ENCODE measurements around the gene OSBPL3. TPM values are rescaled to one million over a fixed set of nuclear protein-coding genes. Genes with fewer than 3 reads are reported as not detected.

The OSBPL3 gene
- total RNA-seq, 2 donors from 2014 or later: 9.0 to 14.8 TPM

GRCh38 chr7:24917510-24918239 is 62.3 kb downstream of the OSBPL3 start:
- no peaks in the 10 kb centered on the region for H3K4me1 ChIP-seq
- no peaks in the 10 kb centered on the region for H3K27me3 ChIP-seq
- intact Hi-C loops (cut with DNase I): no loop called here
- no peak overlapping the region for H3K4me3 ChIP-seq
- no peak overlapping the region for H3K27ac ChIP-seq
- no peak overlapping the region for H3K9ac ChIP-seq (ENCODE audit: low read depth in 2 of 2, low read length in 2 of 2)
- H3K36me3 ChIP-seq: no peaks in the 10 kb centered on the region
- no peak for TF ChIP-seq CTCF (IDR thresholded peaks at IDR 0.05)
- DNase-seq: no peak
- no peaks in the 10 kb centered on the region for H3K9me3 ChIP-seq

DNA sequence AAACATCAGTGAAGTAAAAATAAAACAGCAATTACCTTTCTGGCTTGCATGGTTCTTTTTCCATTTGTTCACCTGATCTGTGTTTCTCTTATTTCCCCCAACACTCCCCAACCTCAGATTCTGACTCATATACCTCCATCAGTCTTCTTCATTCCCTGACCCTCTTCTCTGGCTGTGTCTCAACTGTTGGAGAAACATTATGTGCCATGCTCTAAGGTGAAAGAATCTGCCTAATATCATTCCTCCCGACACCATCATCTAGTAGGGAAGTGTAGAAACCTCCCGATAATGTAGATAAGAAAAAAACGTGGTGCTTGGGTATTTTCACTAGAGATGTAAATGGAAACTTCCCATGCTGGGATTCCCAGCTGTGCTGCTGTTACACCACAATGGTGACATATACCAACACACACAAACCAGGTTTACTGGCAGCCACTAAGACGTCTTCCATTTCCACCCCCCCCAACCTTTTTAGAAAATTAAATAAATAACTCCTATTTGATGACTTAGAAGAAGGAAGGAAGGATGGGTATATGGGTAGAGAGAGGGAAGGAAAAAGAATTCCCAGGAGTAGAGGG is 63.4 kb downstream of the OSBPL3 start:
- no peak overlapping the region for H3K9ac ChIP-seq (ENCODE audit: low read depth in 2 of 2, low read length in 2 of 2)
- H3K27me3 ChIP-seq: no peaks in the 10 kb centered on the region
- no peaks in the 10 kb centered on the region for H3K36me3 ChIP-seq
- H3K4me3 ChIP-seq: no peak overlapping the region
- DNase-seq: no peak
- no peak for TF ChIP-seq CTCF (IDR thresholded peaks at IDR 0.05)
- H3K9me3 ChIP-seq: no peaks in the 10 kb centered on the region
- H3K4me1 ChIP-seq: no peaks in the 10 kb centered on the region
- H3K27ac ChIP-seq: no peak overlapping the region
- intact Hi-C loops (cut with DNase I): no loop called here

GRCh38 chr7:24914465-24914859 is 65.5 kb downstream of the OSBPL3 start:
- H3K4me1 ChIP-seq: no peaks in the 10 kb centered on the region
- no peak for DNase-seq
- no peaks in the 10 kb centered on the region for H3K27me3 ChIP-seq
- intact Hi-C loops (cut with DNase I): no loop called here
- no peaks in the 10 kb centered on the region for H3K9me3 ChIP-seq
- H3K9ac ChIP-seq (ENCODE audit: low read depth in 2 of 2, low read length in 2 of 2): no peak overlapping the region
- H3K27ac ChIP-seq: no peak overlapping the region
- H3K36me3 ChIP-seq: no peaks in the 10 kb centered on the region
- no peak overlapping the region for H3K4me3 ChIP-seq
- no peak for TF ChIP-seq CTCF (IDR thresholded peaks at IDR 0.05)

DNA sequence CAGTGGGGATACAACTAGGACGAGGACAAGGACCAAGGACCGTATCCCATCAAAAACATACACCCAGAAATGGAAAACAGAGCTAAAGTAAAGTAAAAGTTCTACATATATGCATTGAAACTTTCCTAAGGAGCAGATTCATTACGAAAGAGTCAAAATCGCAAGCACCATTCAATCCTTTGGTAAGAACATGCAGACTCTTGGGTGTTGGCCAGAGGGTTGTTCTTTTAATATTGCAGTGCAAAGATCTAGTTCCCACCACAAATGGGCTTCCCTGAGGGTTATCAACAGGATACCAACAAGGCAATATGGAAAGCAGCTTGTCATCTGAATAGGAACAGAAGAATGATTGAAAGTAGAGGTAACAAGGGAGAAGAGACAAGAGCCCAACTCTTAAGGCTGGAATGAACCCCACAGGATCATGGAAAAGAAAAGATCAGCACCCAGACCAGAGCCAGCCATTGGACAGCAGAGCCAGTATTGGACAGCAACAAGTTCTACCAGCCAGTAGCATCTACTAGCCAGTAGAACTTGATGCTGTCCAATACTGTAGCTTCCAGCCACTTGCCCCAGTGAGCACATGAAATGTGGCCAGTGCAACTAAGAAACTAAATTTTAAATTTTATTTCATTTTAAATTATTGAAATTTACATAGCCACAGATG is 66.0 kb downstream of the OSBPL3 start:
- H3K9me3 ChIP-seq: no peaks in the 10 kb centered on the region

More for the DNA sequence above, 66.0 kb downstream of the OSBPL3 start:
- Histone ChIP-seq H3K36me3 (no peaks in the 10 kb centered on the region), H3K27ac (no peak overlapping the region), H3K27me3 (no peaks in the 10 kb centered on the region), H3K4me3 (no peak overlapping the region), H3K4me1 (no peaks in the 10 kb centered on the region), H3K9ac (ENCODE audit: low read depth in 2 of 2, low read length in 2 of 2) (no peak overlapping the region)
- intact Hi-C loops (cut with DNase I): no loop called here
- TF ChIP-seq CTCF (IDR thresholded peaks at IDR 0.05): no peak
- DNase-seq: no peak

All from colonic mucosa (tissue), 4 donors.